ENCODE measurements around the gene PAFAH1B2. TPM values are rescaled to one million over a fixed set of nuclear protein-coding genes. Genes with fewer than 3 reads are reported as not detected.

PAFAH1B2 gene
- total RNA-seq, 3 donors from 2014 or later: 76.8 to 92.2 (median 86.2) TPM

DNA sequence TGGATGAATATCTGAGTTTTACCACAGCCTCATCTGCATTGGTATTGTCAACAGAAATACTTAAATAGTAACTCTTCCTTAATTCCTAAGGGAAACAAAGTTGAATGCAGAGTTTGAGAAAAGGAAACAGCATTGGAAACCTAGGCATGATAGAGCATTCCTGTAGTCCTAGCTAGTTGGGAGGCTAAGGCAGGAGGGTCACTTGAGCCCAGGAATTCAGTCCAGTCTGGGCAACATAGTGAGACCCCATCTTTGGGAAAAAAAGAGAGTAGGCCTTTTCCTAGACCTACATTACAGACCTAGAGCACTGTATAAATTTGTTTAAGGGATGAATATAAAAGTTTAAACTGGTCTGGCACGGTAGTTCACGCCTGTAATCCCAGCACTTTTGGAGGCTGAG lies 13.4 kb downstream of the PAFAH1B2 start:
- H3K4me1 ChIP-seq: no peaks in the 10 kb centered on the region
- H3K27me3 ChIP-seq: no peaks in the 10 kb centered on the region
- TF ChIP-seq POLR2A (IDR thresholded peaks at IDR 0.05): no peak
- TF ChIP-seq, protein P1, sequence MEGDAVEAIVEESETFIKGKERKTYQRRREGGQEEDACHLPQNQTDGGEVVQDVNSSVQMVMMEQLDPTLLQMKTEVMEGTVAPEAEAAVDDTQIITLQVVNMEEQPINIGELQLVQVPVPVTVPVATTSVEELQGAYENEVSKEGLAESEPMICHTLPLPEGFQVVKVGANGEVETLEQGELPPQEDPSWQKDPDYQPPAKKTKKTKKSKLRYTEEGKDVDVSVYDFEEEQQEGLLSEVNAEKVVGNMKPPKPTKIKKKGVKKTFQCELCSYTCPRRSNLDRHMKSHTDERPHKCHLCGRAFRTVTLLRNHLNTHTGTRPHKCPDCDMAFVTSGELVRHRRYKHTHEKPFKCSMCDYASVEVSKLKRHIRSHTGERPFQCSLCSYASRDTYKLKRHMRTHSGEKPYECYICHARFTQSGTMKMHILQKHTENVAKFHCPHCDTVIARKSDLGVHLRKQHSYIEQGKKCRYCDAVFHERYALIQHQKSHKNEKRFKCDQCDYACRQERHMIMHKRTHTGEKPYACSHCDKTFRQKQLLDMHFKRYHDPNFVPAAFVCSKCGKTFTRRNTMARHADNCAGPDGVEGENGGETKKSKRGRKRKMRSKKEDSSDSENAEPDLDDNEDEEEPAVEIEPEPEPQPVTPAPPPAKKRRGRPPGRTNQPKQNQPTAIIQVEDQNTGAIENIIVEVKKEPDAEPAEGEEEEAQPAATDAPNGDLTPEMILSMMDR (IDR thresholded peaks at IDR 0.05): no peak
- no peak for TF ChIP-seq POLR2AphosphoS5 (IDR thresholded peaks at IDR 0.05)
- no peak for DNase-seq (ENCODE audit: low spot score in 2 of 2)
- peaks cover 3% of the 10 kb centered on the region for H3K36me3 ChIP-seq
- H3K9me3 ChIP-seq: no peaks in the 10 kb centered on the region
- H3K4me3 ChIP-seq: no peak overlapping the region
- H3K27ac ChIP-seq: no peak overlapping the region
- intact Hi-C loops (cut with DNase I; ENCODE audit: low total_unique reads): no loop called here

DNA sequence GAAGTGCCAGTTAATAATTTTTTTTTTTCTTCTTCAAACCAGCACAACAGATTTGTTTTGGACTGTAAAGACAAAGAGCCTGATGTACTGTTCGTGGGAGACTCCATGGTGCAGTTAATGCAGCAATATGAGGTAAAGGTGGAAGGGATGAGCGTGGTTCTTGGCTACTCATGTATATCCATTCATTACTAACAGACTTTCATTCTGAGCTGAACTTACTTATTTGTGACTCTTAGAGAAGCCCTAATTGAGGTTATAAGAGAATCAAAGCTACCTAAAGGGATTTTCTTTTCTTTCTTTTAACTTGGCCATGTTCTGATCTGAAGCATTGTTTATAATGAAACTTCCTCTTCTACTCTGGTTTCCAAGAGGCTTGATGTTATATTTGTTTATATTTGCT lies 15.8 kb downstream of the PAFAH1B2 start:
- Histone ChIP-seq H3K27ac (no peak overlapping the region), H3K4me1 (no peaks in the 10 kb centered on the region), H3K36me3 (peaks cover 3% of the 10 kb centered on the region), H3K9me3 (no peaks in the 10 kb centered on the region), H3K4me3 (no peak overlapping the region), H3K27me3 (no peaks in the 10 kb centered on the region)
- no peak for DNase-seq (ENCODE audit: low spot score in 2 of 2)
- intact Hi-C loops (cut with DNase I; ENCODE audit: low total_unique reads): no loop called here
- TF ChIP-seq POLR2AphosphoS5 (IDR thresholded peaks at IDR 0.05): no peak
- no peak for TF ChIP-seq POLR2A (IDR thresholded peaks at IDR 0.05)
- TF ChIP-seq, protein P1 (IDR thresholded peaks at IDR 0.05): no peak

DNA sequence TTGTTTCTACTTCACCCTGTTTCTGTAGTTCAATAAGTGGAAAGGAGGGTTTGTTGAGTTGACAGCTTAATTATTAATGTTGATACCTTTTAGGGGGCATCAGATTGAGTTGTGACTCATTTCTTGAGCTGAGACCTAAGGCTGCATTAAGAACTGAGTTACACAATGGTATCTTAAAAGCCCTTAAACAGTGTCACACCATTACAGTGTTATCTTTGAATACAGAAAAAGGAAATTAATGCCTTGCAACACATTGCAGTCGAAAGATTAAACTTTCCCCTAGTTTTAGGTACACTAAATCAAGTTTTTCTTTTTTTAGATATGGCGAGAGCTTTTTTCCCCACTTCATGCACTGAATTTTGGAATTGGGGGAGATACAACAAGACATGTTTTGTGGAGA lies 16.7 kb downstream of the PAFAH1B2 start:
- TF ChIP-seq, protein P1 (IDR thresholded peaks at IDR 0.05): no peak
- no peak for TF ChIP-seq POLR2A (IDR thresholded peaks at IDR 0.05)
- TF ChIP-seq POLR2AphosphoS5 (IDR thresholded peaks at IDR 0.05): no peak
- Histone ChIP-seq H3K27ac (no peak overlapping the region), H3K4me1 (no peaks in the 10 kb centered on the region), H3K27me3 (no peaks in the 10 kb centered on the region), H3K36me3 (peaks cover 3% of the 10 kb centered on the region), H3K9me3 (no peaks in the 10 kb centered on the region), H3K4me3 (no peak overlapping the region)
- intact Hi-C loops (cut with DNase I; ENCODE audit: low total_unique reads): no loop called here
- no peak for DNase-seq (ENCODE audit: low spot score in 2 of 2)

DNA sequence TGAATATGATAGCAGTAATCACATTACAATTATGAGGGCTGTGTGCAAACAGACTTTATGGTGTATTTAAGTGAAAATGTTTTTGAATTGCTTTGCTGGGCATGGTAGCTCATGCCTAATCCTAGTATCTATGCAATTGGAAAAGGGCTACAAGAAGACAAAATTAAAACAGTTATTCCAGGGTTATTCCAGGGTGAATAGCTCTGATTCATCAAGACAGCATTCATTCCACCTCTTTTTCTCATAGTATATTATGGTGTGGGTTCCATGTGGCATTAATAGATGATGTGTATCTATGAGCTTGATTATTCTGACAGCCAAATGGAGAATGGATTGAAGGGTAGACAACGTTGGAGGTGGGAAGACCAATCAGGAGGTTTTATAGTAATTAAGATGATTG lies 22.4 kb downstream of the PAFAH1B2 start:
- intact Hi-C loops (cut with DNase I; ENCODE audit: low total_unique reads): no loop called here
- no peak for DNase-seq (ENCODE audit: low spot score in 2 of 2)
- TF ChIP-seq POLR2A (IDR thresholded peaks at IDR 0.05) (no peak), POLR2AphosphoS5 (IDR thresholded peaks at IDR 0.05) (no peak)
- TF ChIP-seq, protein P1 (IDR thresholded peaks at IDR 0.05): no peak
- Histone ChIP-seq H3K9me3 (no peaks in the 10 kb centered on the region), H3K4me3 (no peak overlapping the region), H3K36me3 (no peaks in the 10 kb centered on the region), H3K27me3 (no peaks in the 10 kb centered on the region), H3K4me1 (no peaks in the 10 kb centered on the region), H3K27ac (no peak overlapping the region)

DNA sequence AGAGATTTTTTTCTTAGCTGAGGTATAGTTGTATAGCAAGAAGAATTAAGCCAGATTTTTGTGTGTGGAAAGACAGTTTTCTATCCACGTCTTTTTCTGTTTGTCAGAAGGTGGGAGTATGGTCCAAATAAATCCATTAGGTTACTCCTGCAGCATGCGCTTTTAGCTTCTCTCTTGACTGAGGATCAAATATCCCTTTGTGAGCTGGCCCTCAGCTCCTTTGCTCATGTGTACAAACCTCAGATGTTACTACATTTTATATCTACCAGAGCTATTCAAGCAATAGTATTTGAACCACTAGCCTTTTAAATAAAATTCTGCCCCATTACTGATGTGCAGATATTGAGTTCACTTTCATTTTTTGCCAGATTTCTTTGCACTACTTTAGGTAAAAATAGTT lies 25.6 kb downstream of the PAFAH1B2 start:
- H3K36me3 ChIP-seq: no peaks in the 10 kb centered on the region
- no peak overlapping the region for H3K4me3 ChIP-seq
- H3K27ac ChIP-seq: no peak overlapping the region
- no peaks in the 10 kb centered on the region for H3K27me3 ChIP-seq
- intact Hi-C loops (cut with DNase I; ENCODE audit: low total_unique reads): no loop called here
- no peak for DNase-seq (ENCODE audit: low spot score in 2 of 2)
- no peaks in the 10 kb centered on the region for H3K9me3 ChIP-seq
- TF ChIP-seq, protein P1 (IDR thresholded peaks at IDR 0.05): no peak
- TF ChIP-seq POLR2A (IDR thresholded peaks at IDR 0.05) (no peak), POLR2AphosphoS5 (IDR thresholded peaks at IDR 0.05) (no peak)
- H3K4me1 ChIP-seq: no peaks in the 10 kb centered on the region

Data from breast epithelium (tissue), 4 donors.